ENCODE results near the gene GAL. TPM values are rescaled to one million over a fixed set of nuclear protein-coding genes. Genes with fewer than 3 reads are reported as not detected.

Gene GAL
- total and polyA plus RNA-seq, 2 experiments from 2014 or later = 80.9 to 691 TPM

DNA sequence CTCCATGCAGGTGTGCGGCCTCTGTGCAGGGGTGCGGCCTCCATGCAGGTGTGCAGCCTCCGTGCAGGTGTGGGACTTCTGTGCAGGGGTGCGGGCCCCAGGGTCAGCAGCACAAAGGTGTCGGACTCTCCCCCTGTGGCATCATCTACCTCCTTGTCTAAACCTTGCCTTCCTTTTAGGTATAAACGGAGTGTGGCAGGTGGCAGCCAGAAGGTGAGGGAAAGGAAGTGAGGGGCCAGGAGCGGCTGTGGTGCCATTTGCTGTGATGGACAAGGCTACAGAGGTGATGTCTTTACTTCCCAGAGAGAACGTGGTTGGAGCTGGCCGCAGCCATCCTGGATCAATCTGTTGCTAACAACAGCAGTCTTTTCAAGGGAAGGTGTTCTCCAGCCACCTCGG, 9.1 kb downstream of the GAL start:
- peaks cover 25% of the 10 kb centered on the region for H3K36me3 Mint-ChIP-seq (ENCODE audit: low read depth)

DNA sequence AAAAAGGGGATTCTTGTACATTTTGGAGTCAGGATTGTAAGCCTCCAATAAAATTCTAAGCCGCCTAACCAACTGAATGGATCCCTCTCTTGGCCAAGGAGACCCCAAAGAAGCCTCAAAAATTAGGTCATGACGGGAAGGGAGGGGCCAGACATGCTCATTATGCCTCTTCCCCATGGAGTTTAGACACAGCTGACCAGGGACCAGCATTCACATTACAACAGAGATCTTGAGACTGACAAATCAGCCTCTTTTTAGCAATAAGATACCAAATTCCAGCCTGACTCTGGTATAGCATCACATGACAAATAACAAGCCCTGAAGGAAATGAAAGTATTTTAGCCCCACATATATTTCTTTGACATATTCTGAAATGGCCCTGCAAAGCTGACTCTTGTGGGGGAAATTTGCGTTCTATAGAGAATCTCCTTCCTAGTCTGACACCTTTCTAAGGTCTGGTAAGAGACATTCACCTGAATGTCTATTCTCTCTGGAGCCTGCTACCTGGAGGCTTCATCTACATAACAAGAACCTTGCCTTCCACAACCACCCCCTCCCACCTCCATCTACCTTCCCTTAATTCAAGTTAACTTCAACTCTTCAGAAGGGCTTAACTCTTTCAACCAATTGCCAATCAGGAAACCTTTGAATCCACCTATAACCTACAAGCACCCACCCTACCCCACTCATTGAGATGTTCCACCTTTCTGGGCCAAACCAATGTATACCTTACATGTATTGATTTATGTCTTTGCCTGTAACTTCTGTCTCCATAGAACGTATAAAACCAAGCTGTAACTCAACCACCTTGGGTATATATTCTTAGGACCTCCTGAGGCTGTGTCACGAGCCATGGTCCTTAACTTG, 10.3 kb downstream of the GAL start:
- H3K4me3 ChIP-seq = peak overlapping the region; percentile 1; the same call in 1 of the 2 replicates
- H3K27ac Mint-ChIP-seq = peak overlapping the region; percentile 86
- TF ChIP-seq EZH2phosphoT487 (IDR thresholded peaks at IDR 0.05; ENCODE audit: unreplicated experiment) (no peak), ZNF331 (CRISPR knock-in tag; IDR thresholded peaks at IDR 0.05; ENCODE audit: low read depth) (no peak), NANOG (IDR thresholded peaks at IDR 0.05; ENCODE audit: borderline replicate concordance) (no peak), POLR2AphosphoS5 (IDR thresholded peaks at IDR 0.05; ENCODE audit: low read depth) (peak; percentile 24; the same call in 1 of the 2 replicates)
- TF ChIP-seq, protein P1, sequence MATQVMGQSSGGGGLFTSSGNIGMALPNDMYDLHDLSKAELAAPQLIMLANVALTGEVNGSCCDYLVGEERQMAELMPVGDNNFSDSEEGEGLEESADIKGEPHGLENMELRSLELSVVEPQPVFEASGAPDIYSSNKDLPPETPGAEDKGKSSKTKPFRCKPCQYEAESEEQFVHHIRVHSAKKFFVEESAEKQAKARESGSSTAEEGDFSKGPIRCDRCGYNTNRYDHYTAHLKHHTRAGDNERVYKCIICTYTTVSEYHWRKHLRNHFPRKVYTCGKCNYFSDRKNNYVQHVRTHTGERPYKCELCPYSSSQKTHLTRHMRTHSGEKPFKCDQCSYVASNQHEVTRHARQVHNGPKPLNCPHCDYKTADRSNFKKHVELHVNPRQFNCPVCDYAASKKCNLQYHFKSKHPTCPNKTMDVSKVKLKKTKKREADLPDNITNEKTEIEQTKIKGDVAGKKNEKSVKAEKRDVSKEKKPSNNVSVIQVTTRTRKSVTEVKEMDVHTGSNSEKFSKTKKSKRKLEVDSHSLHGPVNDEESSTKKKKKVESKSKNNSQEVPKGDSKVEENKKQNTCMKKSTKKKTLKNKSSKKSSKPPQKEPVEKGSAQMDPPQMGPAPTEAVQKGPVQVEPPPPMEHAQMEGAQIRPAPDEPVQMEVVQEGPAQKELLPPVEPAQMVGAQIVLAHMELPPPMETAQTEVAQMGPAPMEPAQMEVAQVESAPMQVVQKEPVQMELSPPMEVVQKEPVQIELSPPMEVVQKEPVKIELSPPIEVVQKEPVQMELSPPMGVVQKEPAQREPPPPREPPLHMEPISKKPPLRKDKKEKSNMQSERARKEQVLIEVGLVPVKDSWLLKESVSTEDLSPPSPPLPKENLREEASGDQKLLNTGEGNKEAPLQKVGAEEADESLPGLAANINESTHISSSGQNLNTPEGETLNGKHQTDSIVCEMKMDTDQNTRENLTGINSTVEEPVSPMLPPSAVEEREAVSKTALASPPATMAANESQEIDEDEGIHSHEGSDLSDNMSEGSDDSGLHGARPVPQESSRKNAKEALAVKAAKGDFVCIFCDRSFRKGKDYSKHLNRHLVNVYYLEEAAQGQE (IDR thresholded peaks at IDR 0.05; ENCODE audit: unreplicated experiment) = no peak
- TF ChIP-seq, protein P2, sequence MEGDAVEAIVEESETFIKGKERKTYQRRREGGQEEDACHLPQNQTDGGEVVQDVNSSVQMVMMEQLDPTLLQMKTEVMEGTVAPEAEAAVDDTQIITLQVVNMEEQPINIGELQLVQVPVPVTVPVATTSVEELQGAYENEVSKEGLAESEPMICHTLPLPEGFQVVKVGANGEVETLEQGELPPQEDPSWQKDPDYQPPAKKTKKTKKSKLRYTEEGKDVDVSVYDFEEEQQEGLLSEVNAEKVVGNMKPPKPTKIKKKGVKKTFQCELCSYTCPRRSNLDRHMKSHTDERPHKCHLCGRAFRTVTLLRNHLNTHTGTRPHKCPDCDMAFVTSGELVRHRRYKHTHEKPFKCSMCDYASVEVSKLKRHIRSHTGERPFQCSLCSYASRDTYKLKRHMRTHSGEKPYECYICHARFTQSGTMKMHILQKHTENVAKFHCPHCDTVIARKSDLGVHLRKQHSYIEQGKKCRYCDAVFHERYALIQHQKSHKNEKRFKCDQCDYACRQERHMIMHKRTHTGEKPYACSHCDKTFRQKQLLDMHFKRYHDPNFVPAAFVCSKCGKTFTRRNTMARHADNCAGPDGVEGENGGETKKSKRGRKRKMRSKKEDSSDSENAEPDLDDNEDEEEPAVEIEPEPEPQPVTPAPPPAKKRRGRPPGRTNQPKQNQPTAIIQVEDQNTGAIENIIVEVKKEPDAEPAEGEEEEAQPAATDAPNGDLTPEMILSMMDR (conservative IDR thresholded peaks at IDR 0.05; ENCODE audit: low read depth in 2 of 2) = no peak

More for the DNA sequence above, 9.1 kb downstream of the GAL start:
- H2AFZ ChIP-seq = 0 out of 2 replicates have a peak overlapping the region, but pooled peaks have one; percentile 26
- no peaks in the 10 kb centered on the region for H3K9me2 ChIP-seq (ENCODE audit: insufficient read depth)
- no peak overlapping the region for H3K4me3 ChIP-seq
- peaks cover 18% of the 10 kb centered on the region for H3F3A ChIP-seq (replicated peaks; ENCODE audit: low read depth)
- no peaks in the 10 kb centered on the region for H3K27me3 ChIP-seq (ENCODE audit: insufficient read depth)
- no peak for ATAC-seq
- no peak overlapping the region for H3K27ac ChIP-seq (ENCODE audit: low read depth)
- Mint-ChIP-seq H3K27me3 (ENCODE audit: insufficient read depth, low read depth, poor library complexity) (peaks cover 16% of the 10 kb centered on the region), H3K9me3 (peaks cover 8% of the 10 kb centered on the region; the same call in 2 of the 3 replicates), H3K4me3 (peak overlapping the region; percentile 43; the same call in 2 of the 3 replicates), H3K4me1 (peaks cover 51% of the 10 kb centered on the region), H3K27ac (peak overlapping the region; percentile 89)
- DNase-seq (ENCODE audit: low spot score) = no peak
- no peaks in the 10 kb centered on the region for H3K79me2 ChIP-seq (replicated peaks; ENCODE audit: insufficient read depth)
- TF ChIP-seq JUNB (IDR thresholded peaks at IDR 0.05; ENCODE audit: unreplicated experiment) = no peak
- TF ChIP-seq ZNF331 (CRISPR knock-in tag; IDR thresholded peaks at IDR 0.05; ENCODE audit: low read depth) = no peak
- TF ChIP-seq EZH2 (IDR thresholded peaks at IDR 0.05; ENCODE audit: low read depth, unreplicated experiment) = no peak
- TF ChIP-seq, protein P3, sequence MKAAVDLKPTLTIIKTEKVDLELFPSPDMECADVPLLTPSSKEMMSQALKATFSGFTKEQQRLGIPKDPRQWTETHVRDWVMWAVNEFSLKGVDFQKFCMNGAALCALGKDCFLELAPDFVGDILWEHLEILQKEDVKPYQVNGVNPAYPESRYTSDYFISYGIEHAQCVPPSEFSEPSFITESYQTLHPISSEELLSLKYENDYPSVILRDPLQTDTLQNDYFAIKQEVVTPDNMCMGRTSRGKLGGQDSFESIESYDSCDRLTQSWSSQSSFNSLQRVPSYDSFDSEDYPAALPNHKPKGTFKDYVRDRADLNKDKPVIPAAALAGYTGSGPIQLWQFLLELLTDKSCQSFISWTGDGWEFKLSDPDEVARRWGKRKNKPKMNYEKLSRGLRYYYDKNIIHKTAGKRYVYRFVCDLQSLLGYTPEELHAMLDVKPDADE (IDR thresholded peaks at IDR 0.05) = no peak
- no peak for TF ChIP-seq ZNF114 (CRISPR knock-in tag; IDR thresholded peaks at IDR 0.05)
- no peak for TF ChIP-seq CREB1 (CRISPR knock-in tag; IDR thresholded peaks at IDR 0.05; ENCODE audit: low read depth)
- no peak for TF ChIP-seq NANOG (IDR thresholded peaks at IDR 0.05; ENCODE audit: borderline replicate concordance)
- TF ChIP-seq, protein P1 (IDR thresholded peaks at IDR 0.05; ENCODE audit: unreplicated experiment) = no peak
- no peak for TF ChIP-seq EZH2phosphoT487 (IDR thresholded peaks at IDR 0.05; ENCODE audit: unreplicated experiment)
- TF ChIP-seq STAT1 (IDR thresholded peaks at IDR 0.05; ENCODE audit: unreplicated experiment) = no peak
- H4K20me1 ChIP-seq (replicated peaks; ENCODE audit: insufficient read depth) = no peaks in the 10 kb centered on the region
- H3K4me2 ChIP-seq = peak overlapping the region; percentile 12; the same call in 1 of the 2 replicates
- H3K36me3 ChIP-seq (ENCODE audit: insufficient read depth) = peaks cover 9% of the 10 kb centered on the region; the same call in 1 of the 2 replicates
- peaks cover 24% of the 10 kb centered on the region for H3K4me1 ChIP-seq (ENCODE audit: insufficient read depth)

More for the DNA sequence above, 10.3 kb downstream of the GAL start:
- no peaks in the 10 kb centered on the region for H3K36me3 ChIP-seq (ENCODE audit: insufficient read depth)
- no peaks in the 10 kb centered on the region for H3K79me2 ChIP-seq (replicated peaks; ENCODE audit: insufficient read depth)
- H3F3A ChIP-seq (replicated peaks; ENCODE audit: low read depth) = peaks cover 13% of the 10 kb centered on the region
- H3K4me1 Mint-ChIP-seq = peaks cover 47% of the 10 kb centered on the region
- ATAC-seq (peak; percentile 91), DNase-seq (ENCODE audit: low spot score) (peak; percentile 80)
- peaks cover 15% of the 10 kb centered on the region for H3K27me3 Mint-ChIP-seq (ENCODE audit: insufficient read depth, low read depth, poor library complexity)
- peak overlapping the region; percentile 12 for H3K4me2 ChIP-seq
- no peaks in the 10 kb centered on the region for H3K27me3 ChIP-seq (ENCODE audit: insufficient read depth)
- peaks cover 25% of the 10 kb centered on the region for H3K36me3 Mint-ChIP-seq (ENCODE audit: low read depth)
- H3K4me3 Mint-ChIP-seq = peak overlapping the region; percentile 35
- H4K20me1 ChIP-seq (replicated peaks; ENCODE audit: insufficient read depth) = no peaks in the 10 kb centered on the region
- H3K9me3 Mint-ChIP-seq = peaks cover 14% of the 10 kb centered on the region; the same call in 2 of the 3 replicates
- H3K27ac ChIP-seq (ENCODE audit: low read depth) = peak overlapping the region; percentile 73
- 0 out of 2 replicates have a peak, but pooled peaks cover under 1% of the 10 kb centered on the region for H3K9me2 ChIP-seq (ENCODE audit: insufficient read depth)
- peaks cover 18% of the 10 kb centered on the region for H3K4me1 ChIP-seq (ENCODE audit: insufficient read depth)
- H2AFZ ChIP-seq = no peak overlapping the region

Measured in GM23338 (cell line).